ENCODE data around the gene TUSC2. TPM values are rescaled to one million over a fixed set of nuclear protein-coding genes. Genes with fewer than 3 reads are reported as not detected.

Gene TUSC2
- total RNA-seq, 1 experiment from 2014 or later = 38.3 TPM

DNA sequence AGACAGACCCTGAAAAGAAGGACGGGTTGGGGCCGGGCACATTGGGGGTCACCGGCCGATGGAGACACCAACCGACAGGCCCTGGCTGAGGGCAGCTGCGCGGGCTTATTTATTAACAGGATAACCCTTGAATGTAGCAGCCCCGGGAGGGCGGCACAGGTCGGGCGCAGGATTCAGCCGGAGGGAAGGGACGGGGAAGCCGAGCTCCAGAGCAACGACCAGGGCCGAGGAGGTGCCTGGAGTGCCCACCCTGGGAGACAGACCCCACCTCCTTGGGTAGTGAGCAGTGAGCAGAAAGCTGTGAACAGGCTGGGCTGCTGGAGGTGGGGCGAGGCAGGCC lies 51.3 kb downstream of the TUSC2 start:
- H3K4me3 ChIP-seq (ENCODE audit: low read depth, low read length) = no peak overlapping the region
- POLR2A ChIA-PET = no interaction called here
- peaks cover 19% of the 10 kb centered on the region for H3K4me1 ChIP-seq
- Mint-ChIP-seq H3K9me3 (ENCODE audit: unreplicated experiment) (no peaks in the 10 kb centered on the region), H3K36me3 (ENCODE audit: insufficient read depth, unreplicated experiment) (peaks cover 8% of the 10 kb centered on the region), H3K27ac (ENCODE audit: unreplicated experiment) (no peak overlapping the region), H3K4me3 (ENCODE audit: unreplicated experiment) (no peak overlapping the region), H3K27me3 (ENCODE audit: insufficient read depth, unreplicated experiment) (no peaks in the 10 kb centered on the region), H3K4me1 (ENCODE audit: low read depth, unreplicated experiment) (peaks cover 10% of the 10 kb centered on the region)
- no peaks in the 10 kb centered on the region for H3K27me3 ChIP-seq (replicated peaks; ENCODE audit: control insufficient read depth, insufficient read depth, low read length)
- H3K9me3 ChIP-seq = no peaks in the 10 kb centered on the region
- BruUV-seq (replicated peaks) = no TSS peak
- TF ChIP-seq, protein P1, sequence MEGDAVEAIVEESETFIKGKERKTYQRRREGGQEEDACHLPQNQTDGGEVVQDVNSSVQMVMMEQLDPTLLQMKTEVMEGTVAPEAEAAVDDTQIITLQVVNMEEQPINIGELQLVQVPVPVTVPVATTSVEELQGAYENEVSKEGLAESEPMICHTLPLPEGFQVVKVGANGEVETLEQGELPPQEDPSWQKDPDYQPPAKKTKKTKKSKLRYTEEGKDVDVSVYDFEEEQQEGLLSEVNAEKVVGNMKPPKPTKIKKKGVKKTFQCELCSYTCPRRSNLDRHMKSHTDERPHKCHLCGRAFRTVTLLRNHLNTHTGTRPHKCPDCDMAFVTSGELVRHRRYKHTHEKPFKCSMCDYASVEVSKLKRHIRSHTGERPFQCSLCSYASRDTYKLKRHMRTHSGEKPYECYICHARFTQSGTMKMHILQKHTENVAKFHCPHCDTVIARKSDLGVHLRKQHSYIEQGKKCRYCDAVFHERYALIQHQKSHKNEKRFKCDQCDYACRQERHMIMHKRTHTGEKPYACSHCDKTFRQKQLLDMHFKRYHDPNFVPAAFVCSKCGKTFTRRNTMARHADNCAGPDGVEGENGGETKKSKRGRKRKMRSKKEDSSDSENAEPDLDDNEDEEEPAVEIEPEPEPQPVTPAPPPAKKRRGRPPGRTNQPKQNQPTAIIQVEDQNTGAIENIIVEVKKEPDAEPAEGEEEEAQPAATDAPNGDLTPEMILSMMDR (IDR thresholded peaks at IDR 0.05; ENCODE audit: insufficient read depth in 1 of 2, low read depth in 1 of 2, low read length in 1 of 2, severe bottlenecking in 1 of 2, unreplicated experiment in 1 of 2) = no peak
- CTCF ChIA-PET = interaction anchor here (0.6 kb wide), 1 partner anchor 87 kb away, joined by 4 read pairs; no protein-coding TSS in a partner anchor
- no peak for DNase-seq
- peaks cover 2% of the 10 kb centered on the region for H3K36me3 ChIP-seq (ENCODE audit: control insufficient read depth, insufficient read depth, low read length)
- intact Hi-C loops (cut with micrococcal nuclease; ENCODE audit: unreplicated experiment) = no loop called here

GRCh38 chr3:50275996-50276761 lies 51.8 kb downstream of the TUSC2 start:
- intact Hi-C loops (cut with micrococcal nuclease; ENCODE audit: unreplicated experiment) = no loop called here
- ChIA-PET CTCF (no interaction called here), POLR2A (interaction anchor here (0.6 kb wide), 1 partner anchor 52 kb away, joined by 3 read pairs; the partner anchor contains the start of gene TUSC2)
- Mint-ChIP-seq H3K36me3 (ENCODE audit: insufficient read depth, unreplicated experiment) (peaks cover 8% of the 10 kb centered on the region), H3K4me1 (ENCODE audit: low read depth, unreplicated experiment) (peaks cover 16% of the 10 kb centered on the region), H3K4me3 (ENCODE audit: unreplicated experiment) (no peak overlapping the region), H3K27me3 (ENCODE audit: insufficient read depth, unreplicated experiment) (no peaks in the 10 kb centered on the region), H3K9me3 (ENCODE audit: unreplicated experiment) (no peaks in the 10 kb centered on the region), H3K27ac (ENCODE audit: unreplicated experiment) (no peak overlapping the region)
- TF ChIP-seq, protein P1 (IDR thresholded peaks at IDR 0.05; ENCODE audit: insufficient read depth in 1 of 2, low read depth in 1 of 2, low read length in 1 of 2, severe bottlenecking in 1 of 2, unreplicated experiment in 1 of 2) = no peak
- Histone ChIP-seq H3K9me3 (no peaks in the 10 kb centered on the region), H3K4me3 (ENCODE audit: low read depth, low read length) (no peak overlapping the region), H3K27me3 (replicated peaks; ENCODE audit: control insufficient read depth, insufficient read depth, low read length) (no peaks in the 10 kb centered on the region), H3K36me3 (ENCODE audit: control insufficient read depth, insufficient read depth, low read length) (peaks cover 2% of the 10 kb centered on the region), H3K4me1 (peaks cover 25% of the 10 kb centered on the region)
- no peak for DNase-seq
- no TSS peak for BruUV-seq (replicated peaks)

DNA sequence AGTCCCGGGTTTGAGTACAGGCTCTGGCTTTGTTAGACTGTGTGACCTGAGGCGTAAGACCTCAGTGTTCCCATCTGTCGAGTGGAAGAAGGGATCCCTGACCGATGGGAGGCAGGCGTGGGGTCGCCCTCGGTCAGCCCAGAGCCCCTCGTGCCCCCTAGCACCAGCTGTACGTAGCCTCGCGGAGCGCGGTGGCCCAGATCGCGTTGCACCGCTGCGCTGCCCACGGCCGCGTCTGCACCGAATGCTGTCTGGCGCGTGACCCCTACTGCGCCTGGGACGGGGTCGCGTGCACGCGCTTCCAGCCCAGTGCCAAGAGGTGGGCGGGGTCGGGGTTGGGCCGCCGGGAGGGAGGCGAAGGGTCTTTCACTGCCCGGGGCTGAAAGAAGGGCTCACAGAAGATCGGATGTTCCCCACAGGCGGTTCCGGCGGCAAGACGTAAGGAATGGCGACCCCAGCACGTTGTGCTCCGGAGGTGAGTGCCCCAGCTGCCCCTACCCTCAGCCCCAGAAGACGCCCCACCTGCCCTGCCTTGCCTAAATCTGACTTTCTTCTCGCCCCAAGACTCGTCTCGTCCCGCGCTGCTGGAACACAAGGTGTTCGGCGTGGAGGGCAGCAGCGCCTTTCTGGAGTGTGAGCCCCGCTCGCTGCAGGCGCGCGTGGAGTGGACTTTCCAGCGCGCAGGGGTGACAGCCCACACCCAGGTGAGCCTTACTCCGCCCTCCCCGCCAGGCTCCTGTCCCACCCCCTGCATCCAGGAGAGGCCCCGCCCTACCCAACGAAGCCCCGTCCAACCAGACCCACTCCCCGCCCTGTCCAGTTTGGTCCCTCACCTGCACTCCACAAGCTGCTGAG lies 52.7 kb downstream of the TUSC2 start:
- H3K27ac Mint-ChIP-seq (ENCODE audit: unreplicated experiment) = no peak overlapping the region
- peaks cover 16% of the 10 kb centered on the region for H3K4me1 Mint-ChIP-seq (ENCODE audit: low read depth, unreplicated experiment)
- ChIA-PET POLR2A (no interaction called here), CTCF (interaction anchor here (1.3 kb wide), 1 partner anchor 17 kb away, joined by 4 read pairs; no protein-coding TSS in a partner anchor)
- no peak for DNase-seq
- no peak overlapping the region for H3K4me3 Mint-ChIP-seq (ENCODE audit: unreplicated experiment)
- TF ChIP-seq, protein P1 (IDR thresholded peaks at IDR 0.05; ENCODE audit: insufficient read depth in 1 of 2, low read depth in 1 of 2, low read length in 1 of 2, severe bottlenecking in 1 of 2, unreplicated experiment in 1 of 2) = no peak
- no TSS peak for BruUV-seq (replicated peaks)
- Histone ChIP-seq H3K4me1 (peaks cover 33% of the 10 kb centered on the region), H3K36me3 (ENCODE audit: control insufficient read depth, insufficient read depth, low read length) (peaks cover 2% of the 10 kb centered on the region), H3K4me3 (ENCODE audit: low read depth, low read length) (no peak overlapping the region), H3K9me3 (no peaks in the 10 kb centered on the region), H3K27me3 (replicated peaks; ENCODE audit: control insufficient read depth, insufficient read depth, low read length) (no peaks in the 10 kb centered on the region)
- no peaks in the 10 kb centered on the region for H3K27me3 Mint-ChIP-seq (ENCODE audit: insufficient read depth, unreplicated experiment)
- no peaks in the 10 kb centered on the region for H3K9me3 Mint-ChIP-seq (ENCODE audit: unreplicated experiment)
- intact Hi-C loops (cut with micrococcal nuclease; ENCODE audit: unreplicated experiment) = no loop called here
- peaks cover 8% of the 10 kb centered on the region for H3K36me3 Mint-ChIP-seq (ENCODE audit: insufficient read depth, unreplicated experiment)
